ENCODE results near the gene RNU6-9.

Gene RNU6-9

DNA sequence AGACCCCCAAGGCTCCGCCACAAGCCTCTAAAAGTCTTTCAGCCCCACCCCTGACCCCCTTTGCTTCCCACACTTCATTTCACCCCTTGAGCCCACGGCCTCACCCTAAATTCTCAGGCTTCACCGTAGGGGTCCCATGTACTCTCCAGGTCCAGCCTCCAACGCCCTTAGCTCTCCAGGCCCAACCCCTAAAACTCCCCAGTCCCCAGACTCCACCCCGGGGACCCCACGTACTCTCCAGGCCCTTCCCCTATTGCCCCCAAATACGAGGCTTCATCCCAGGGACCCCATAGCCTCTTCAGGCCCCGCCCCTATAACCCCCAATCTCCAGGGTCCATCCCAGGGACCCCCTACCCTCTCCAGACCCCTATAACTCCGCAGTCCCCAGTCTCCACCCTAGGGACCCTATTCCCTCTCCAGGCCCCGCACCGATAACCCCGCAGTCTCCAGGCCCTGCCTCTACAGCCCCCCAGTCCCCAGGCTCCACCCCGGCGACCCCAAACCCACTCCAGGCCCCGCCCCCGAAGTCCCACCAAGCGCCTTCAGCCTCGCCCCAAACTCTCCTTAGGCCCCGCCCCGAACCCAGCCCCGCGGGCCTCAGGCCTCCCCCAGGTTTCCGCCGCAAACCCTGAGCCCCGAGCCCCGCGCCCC, 916 bp upstream of the RNU6-9 start:
- ChIA-PET POLR2A (ENCODE audit: low non-redundant PET) (no interaction called here), CTCF (interaction anchor here (0.6 to 1.0 kb wide), 3 partner anchors 15 to 901 kb away, joined by 3 to 4 read pairs (median 3); no protein-coding TSS in a partner anchor)
- no peak for DNase-seq (ENCODE audit: low spot score)
- peak overlapping the region; percentile 91 for H3K27ac ChIP-seq
- TF ChIP-seq, protein P1, sequence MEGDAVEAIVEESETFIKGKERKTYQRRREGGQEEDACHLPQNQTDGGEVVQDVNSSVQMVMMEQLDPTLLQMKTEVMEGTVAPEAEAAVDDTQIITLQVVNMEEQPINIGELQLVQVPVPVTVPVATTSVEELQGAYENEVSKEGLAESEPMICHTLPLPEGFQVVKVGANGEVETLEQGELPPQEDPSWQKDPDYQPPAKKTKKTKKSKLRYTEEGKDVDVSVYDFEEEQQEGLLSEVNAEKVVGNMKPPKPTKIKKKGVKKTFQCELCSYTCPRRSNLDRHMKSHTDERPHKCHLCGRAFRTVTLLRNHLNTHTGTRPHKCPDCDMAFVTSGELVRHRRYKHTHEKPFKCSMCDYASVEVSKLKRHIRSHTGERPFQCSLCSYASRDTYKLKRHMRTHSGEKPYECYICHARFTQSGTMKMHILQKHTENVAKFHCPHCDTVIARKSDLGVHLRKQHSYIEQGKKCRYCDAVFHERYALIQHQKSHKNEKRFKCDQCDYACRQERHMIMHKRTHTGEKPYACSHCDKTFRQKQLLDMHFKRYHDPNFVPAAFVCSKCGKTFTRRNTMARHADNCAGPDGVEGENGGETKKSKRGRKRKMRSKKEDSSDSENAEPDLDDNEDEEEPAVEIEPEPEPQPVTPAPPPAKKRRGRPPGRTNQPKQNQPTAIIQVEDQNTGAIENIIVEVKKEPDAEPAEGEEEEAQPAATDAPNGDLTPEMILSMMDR (conservative IDR thresholded peaks at IDR 0.05; ENCODE audit: low read depth) = no peak

DNA sequence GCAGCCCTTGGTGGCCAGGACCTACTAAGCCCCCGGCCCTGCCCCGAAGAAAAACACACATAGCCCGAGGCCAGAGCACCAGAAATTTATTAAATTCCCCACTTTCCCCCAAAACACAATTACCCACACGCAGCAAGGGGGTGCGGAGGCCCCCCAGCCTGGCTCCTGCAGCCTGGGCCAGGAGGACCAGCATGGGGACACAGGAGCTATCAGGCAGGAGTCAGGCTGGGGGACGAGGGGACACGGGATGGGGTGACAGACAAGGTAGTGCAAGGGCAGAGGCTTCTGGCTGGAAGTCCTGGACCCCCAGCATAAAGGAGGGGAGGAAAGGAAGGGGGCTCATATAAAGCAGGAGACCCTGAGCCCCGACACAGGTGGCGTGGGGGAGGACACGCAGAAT, 3.1 kb downstream of the RNU6-9 start:
- TF ChIP-seq, protein P1 (conservative IDR thresholded peaks at IDR 0.05; ENCODE audit: low read depth) = no peak
- DNase-seq (ENCODE audit: low spot score) = no peak
- ChIA-PET POLR2A (ENCODE audit: low non-redundant PET) (no interaction called here), CTCF (no interaction called here)
- peak overlapping the region; percentile 59; the same call in 1 of the 2 replicates for H3K27ac ChIP-seq

DNA sequence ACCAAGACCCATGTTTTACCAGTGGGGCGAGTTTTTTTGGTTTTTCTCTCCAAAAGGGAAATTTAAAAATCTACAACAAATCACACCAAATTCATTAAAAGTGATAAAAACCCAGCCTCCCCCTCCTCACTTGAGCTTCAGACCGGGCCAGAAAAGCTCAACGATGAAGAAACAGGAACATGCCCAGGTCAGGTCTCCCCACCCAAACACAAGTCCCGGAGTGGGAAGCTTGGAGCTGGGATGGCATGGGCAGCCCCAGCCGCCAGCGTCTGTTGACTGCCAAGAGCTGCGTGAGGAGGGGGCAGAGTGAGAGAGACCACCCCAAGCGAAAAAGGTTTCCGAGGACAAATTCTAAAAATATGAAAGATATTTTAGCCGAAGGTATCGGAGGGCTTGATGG, 3.7 kb downstream of the RNU6-9 start:
- ChIA-PET POLR2A (ENCODE audit: low non-redundant PET) (interaction anchor here (0.5 kb wide), 1 partner anchor 17 kb away, joined by 4 read pairs; no protein-coding TSS in a partner anchor), CTCF (no interaction called here)
- H3K27ac ChIP-seq = peak overlapping the region; percentile 59; the same call in 1 of the 2 replicates
- TF ChIP-seq, protein P1 (conservative IDR thresholded peaks at IDR 0.05; ENCODE audit: low read depth) = no peak
- no peak for DNase-seq (ENCODE audit: low spot score)

DNA sequence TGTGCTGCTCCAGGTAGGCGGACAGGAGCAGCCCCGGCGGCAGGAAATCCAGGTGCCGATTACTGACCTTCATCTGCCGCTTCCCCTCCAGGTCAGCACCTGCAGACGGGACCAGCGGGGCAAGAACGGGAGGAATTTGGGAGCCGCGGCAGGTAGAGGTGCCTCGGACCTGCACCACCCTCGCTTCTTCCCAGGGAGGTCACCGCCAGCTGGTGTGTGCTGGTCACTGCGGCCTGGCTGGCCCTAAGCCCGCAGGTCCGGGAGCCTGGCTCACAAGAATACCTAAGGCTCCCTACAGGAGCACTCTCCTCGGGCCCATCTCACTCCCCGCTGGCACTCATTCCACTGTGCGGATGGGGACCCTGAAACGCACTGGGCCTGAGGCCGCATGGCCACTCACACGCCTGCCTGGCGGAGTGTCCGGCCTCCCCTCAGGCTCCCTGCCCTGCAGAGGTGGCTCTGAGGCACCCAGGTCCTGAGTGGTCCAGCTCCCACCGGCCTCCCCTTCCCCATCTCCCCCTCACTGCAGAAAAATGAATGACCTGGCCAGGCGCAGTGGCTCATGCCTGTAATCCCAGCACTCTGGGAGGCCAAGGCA, 4.3 kb downstream of the RNU6-9 start:
- CTCF ChIA-PET = no interaction called here
- POLR2A ChIA-PET (ENCODE audit: low non-redundant PET) = interaction anchor here (0.5 kb wide), 2 partner anchors 17 to 51 kb away, joined by 4 to 5 read pairs; no protein-coding TSS in a partner anchor

DNA sequence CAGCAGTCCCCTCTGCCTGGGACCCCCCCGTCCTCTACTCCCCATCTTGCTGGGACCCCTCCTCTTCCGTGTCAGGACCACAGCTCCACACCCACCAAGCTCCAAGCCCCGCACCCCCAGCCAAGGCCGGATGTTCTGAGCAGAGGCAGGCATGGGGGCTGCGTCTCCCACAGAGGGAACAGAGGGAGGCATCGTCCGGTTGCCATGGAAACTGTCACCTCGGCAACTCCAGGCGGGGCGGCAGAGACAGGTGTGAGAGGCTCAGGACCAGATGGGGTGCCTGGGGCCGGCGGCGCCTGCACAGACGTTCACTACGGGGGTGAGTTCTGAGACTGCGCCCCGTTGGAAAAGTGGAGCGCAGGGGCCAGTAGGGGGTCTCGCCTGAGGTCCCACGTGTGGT, 5.4 kb downstream of the RNU6-9 start:
- no peak for DNase-seq (ENCODE audit: low spot score)
- TF ChIP-seq, protein P1 (conservative IDR thresholded peaks at IDR 0.05; ENCODE audit: low read depth) = no peak
- ChIA-PET CTCF (interaction anchor here (0.6 kb wide), 2 partner anchors 42 to 114 kb away, joined by 3 to 5 read pairs; no protein-coding TSS in a partner anchor), POLR2A (ENCODE audit: low non-redundant PET) (no interaction called here)
- peak overlapping the region; percentile 59; the same call in 1 of the 2 replicates for H3K27ac ChIP-seq

More for the DNA sequence above, 4.3 kb downstream of the RNU6-9 start:
- DNase-seq (ENCODE audit: low spot score) = no peak
- TF ChIP-seq, protein P1 (conservative IDR thresholded peaks at IDR 0.05; ENCODE audit: low read depth) = no peak
- H3K27ac ChIP-seq = peak overlapping the region; percentile 59

DNA sequence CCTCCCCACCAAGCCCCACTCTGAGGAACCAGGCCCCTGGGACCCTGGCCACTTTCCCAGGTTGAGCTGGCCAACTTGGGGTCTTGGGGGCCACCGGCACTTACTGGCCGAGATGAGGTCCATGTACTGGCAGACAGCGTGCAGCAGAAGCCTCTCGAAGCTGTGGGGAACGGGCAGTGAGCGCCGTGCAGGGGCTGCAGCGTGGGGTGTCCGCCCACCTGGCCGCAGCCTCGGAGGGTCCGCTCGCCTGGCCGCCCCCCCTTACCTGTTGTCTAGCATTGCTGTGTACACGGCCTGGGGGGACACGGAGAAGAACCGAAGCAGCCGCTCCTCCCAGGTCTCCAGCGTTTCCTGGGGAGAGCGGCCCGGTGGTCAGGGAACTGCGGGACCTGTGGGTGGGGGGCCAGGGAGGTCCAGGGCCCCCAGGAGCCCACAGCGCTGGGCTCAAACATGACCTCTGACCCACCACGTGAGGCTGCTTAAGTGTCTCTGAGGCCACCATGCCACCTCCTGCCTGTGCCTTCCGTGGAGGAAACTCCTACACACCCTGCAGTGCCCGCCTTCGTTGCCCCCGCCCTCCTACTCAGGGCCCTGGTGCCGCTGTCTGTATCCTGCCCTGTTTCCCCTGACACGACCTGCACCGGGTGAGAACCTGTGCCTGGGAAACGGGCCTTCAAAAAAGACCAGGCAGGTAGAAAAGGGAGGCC, 6.2 kb downstream of the RNU6-9 start:
- CTCF ChIA-PET = no interaction called here
- DNase-seq (ENCODE audit: low spot score) = no peak
- TF ChIP-seq, protein P1 (conservative IDR thresholded peaks at IDR 0.05; ENCODE audit: low read depth) = no peak
- H3K27ac ChIP-seq = peak overlapping the region; percentile 59
- POLR2A ChIA-PET (ENCODE audit: low non-redundant PET) = no interaction called here
